GM13977 (cell line): ENCODE measurements around the gene JAGN1.

Source experiments
- DNase-seq: peaks from one replicate; pipeline ENCODE4 v3.0.0; 2012; ENCODE audit warnings: low spot score
- in situ Hi-C: fragments of 300-500 bp; cut with MboI; formaldehyde crosslinking; loops from one replicate; pipeline ENCODE4 v1.12.0; 2022; ENCODE audit warnings: low sequenced_read_pairs, low pct_unique_long_range_greater_than_20kb, mixed read lengths, inconsistent platforms; ENCODE audit not compliant: unreplicated experiment
- TF ChIP-seq, protein P1 (sequence below): IDR thresholded peaks from 2 replicates; pipeline ENCODE4 v1.5.1; 2012; ENCODE audit warnings: mild to moderate bottlenecking, control low read depth; ENCODE audit not compliant: insufficient read depth; ENCODE audit errors: extremely low read depth, missing control alignments

Gene JAGN1

DNA sequence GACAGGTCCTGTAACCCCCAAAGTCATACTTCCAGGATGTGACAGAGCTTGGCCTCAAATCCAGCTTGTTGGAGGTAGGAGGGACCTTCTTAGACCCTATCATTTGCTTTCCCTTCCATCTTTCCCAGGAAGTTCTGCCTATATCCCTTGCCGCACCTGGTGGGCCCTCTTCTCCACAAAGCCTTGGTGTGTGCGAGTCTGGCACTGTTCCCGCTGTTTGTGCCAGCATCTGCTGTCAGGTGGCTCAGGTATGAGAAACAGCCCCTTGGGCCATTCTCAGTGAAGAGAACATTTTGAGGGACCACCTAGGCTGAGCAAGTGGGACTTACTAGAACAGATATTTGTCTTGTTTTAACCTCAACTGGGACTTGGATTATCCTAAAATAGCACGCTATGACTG is 13.5 kb downstream of the JAGN1 start:
- in situ Hi-C loops, result no loop called here
- TF ChIP-seq, protein P1, sequence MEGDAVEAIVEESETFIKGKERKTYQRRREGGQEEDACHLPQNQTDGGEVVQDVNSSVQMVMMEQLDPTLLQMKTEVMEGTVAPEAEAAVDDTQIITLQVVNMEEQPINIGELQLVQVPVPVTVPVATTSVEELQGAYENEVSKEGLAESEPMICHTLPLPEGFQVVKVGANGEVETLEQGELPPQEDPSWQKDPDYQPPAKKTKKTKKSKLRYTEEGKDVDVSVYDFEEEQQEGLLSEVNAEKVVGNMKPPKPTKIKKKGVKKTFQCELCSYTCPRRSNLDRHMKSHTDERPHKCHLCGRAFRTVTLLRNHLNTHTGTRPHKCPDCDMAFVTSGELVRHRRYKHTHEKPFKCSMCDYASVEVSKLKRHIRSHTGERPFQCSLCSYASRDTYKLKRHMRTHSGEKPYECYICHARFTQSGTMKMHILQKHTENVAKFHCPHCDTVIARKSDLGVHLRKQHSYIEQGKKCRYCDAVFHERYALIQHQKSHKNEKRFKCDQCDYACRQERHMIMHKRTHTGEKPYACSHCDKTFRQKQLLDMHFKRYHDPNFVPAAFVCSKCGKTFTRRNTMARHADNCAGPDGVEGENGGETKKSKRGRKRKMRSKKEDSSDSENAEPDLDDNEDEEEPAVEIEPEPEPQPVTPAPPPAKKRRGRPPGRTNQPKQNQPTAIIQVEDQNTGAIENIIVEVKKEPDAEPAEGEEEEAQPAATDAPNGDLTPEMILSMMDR, result no peak

DNA sequence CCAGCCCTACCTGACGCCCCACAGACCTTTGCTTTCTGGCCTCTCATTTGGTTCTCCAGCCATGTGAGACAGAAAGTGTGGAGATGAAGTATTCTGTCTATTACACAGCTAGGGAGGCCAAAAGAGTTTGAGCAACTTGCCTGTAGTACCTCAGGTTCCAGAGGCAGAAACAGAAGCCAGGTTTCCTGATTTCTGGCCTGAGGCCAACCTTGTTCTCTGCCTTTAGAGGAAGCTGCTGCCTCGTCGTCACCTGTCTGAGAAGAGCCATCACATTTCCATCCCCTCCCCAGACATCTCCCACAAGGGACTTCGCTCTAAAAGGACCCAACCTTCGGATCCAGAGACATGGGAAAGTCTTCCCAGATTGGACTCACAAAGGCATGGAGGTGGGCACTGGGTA is 16.1 kb downstream of the JAGN1 start:
- DNase-seq, result no peak
- TF ChIP-seq, protein P1, result no peak
- in situ Hi-C loops, result no loop called here

More for the DNA sequence above, 13.5 kb downstream of the JAGN1 start:
- DNase-seq, result no peak

DNA sequence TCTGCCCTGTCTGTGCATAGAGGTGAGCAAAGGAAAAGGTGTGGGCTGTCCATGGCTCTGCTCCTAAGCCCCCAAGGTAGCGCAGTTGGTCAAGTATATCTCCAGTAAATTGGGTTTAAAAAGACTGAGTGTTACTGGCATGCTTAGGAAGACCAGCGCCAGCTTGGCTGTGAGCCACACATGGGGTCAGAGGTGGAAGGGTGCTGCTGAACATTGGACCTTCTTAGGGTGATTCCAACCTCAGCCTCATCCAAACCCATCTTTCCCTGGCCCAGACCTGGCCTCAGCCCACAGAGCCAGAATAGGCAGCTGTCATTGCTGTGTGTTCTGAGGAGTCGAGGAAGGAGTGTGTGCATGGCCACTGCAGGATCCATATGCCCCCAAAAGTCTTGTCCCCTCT is 17.9 kb downstream of the JAGN1 start:
- in situ Hi-C loops, result no loop called here
- TF ChIP-seq, protein P1, result no peak
- DNase-seq, result no peak

DNA sequence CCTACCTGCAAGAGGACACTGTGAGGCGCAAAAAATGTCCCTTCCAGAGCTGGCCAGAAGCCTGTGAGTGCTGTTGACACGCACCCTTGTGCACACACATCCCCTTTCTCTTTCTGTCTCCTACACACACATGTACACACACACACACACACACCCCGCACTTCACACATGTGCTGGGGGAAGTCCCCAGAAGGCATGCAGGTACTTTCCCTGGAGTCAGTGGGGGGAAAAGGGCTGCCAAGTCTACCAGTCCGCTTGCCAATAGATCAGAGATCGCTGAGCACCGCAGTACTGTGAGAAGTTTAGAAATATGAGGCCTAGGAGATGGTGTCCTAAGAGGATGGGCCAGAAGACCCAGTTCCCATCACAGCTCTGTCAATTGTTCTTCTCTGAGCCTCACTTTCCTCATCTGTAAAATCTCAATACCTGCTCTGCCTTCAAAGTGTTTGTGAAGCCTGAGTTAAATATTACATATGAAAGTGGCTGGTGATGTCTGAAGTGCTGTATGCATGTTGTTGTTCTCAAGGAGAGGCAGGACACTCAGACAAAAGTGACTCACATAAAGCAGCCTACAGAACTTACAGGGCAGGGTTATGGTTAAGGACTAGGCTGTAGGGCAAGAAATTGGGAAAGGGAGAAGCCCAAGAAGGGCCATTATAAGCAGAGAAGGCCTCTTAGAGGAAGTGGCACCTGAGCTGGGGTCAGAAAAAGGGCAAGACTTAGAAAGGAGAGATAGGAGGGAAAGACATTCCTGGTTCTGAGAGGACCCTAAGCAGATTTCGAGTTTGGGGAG is 19.0 kb downstream of the JAGN1 start:
- TF ChIP-seq, protein P1, result no peak
- in situ Hi-C loops, result no loop called here
- no peak for DNase-seq

DNA sequence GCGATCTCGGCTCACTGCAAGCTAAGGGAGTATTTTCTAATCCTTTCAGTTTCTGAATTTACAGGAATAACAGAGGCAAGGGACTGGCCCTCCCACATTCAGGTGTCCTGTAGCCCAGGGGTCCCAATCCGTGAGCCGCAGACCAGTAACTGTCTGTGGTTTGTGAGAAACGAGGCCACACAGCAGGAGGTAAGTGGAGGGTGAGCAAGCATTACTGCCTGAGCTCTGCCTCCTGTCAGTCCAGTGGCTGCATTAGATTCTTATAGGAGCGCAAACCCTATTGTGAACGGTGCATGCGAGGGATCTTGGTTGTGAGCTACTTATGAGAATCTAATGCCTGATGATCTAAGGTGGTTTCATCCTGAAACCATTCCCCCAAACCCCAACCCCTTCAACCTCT is 21.5 kb downstream of the JAGN1 start:
- in situ Hi-C loops, result no loop called here
- TF ChIP-seq, protein P1, result no peak
- no peak for DNase-seq

DNA sequence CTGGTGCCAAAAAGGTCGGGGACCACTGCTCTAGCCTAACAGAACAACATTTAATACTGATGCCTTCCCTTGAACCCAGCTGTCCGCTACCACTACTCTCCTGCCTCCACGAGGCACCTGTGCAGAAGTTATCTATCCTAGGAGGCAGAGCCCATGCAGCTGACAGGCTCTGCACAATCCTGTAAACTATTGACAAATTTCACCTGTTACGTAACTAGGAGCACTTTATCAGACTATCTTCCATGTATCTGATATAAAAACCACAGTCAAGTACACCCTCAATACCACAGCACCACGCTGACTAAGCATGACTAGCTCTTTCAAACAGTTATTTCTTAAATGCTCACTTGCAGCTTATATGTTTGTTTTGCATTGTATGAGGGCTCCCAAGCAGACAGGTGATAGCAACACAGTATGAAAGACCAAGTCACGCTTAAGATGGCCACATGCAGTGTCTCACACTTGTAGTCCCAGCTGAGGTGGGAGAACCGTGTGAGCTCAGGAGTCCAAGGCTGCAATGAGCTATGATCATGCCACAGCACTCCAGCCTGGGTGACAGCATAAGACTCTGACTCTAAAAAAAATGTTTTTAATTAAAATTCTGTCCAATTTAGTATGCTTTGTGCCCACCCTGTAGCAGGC is 22.0 kb downstream of the JAGN1 start:
- TF ChIP-seq, protein P1, result no peak
- in situ Hi-C loops, result no loop called here
- DNase-seq, result no peak
